ENCODE data around the gene NMS.
"Not testable (repeated sequence)": the region's sequence is repeated elsewhere in the genome, so short reads cannot be mapped to it uniquely, and the experiment has no call there.

Gene NMS
- 0 reads per million in 4 donors for total RNA-seq

DNA sequence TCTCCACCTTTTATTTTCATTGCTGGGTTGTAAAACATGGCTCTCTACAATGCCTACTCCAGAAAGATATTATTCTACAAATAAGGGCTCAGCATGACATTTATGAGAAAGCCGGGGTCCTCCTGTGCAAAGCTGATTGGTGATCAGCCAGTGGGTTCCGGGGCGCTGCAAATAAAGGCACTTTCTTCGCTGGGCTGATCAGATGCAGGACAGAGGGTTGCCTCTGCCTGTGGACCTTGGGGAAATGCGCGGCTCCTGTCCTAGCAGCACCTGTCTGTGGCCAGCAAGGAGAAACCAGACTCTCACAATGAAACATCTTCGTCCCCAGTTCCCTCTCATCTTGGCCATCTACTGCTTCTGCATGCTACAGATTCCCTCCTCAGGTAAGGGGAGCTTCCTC, at the start of gene NMS:
TSS of gene NMS (plus strand) at position 301 of the 400 bp plus-strand sequence. CDS start at position 308, 7 bp downstream.
- no peak for DNase-seq

DNA sequence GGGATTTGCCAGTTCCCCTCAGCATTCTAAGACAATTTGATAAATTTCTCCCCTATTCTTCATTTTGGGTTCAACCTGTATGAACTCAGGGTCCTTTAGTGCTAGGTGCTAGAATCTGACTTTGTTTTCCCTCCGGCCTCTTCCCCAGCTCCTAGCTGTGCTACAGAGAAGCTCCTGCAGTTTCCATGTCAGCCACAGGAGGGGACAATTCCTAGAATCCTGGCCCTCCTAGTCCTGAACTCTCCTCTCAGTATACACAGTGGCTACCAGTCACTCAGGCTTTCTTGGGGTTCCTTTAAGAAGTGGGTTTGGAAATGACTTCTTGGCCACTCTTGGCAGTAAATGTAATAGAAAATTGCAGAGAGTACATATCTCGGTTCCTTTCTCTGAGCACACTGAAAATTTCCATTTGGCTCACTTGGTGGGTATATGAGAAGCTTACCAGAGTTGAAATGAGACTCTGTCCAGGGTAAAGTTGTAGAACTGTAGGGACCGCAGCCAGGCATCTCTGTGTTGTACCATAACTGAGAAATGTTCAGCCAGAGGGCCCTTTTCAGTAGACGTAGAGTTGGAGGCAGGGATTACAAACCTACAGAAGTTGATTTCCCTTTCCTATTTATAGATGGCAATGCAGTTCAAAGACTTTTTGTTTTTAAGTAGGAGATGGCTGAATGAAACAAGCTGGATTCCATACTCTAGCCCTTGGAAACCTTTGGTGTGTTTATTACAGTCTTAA, 47.8 kb upstream of the NMS start:
- no peak for DNase-seq

- no peak for DNase-seq
Observed at GRCh38 chr2:100423631-100424030, 46.7 kb upstream of the NMS start.

DNA sequence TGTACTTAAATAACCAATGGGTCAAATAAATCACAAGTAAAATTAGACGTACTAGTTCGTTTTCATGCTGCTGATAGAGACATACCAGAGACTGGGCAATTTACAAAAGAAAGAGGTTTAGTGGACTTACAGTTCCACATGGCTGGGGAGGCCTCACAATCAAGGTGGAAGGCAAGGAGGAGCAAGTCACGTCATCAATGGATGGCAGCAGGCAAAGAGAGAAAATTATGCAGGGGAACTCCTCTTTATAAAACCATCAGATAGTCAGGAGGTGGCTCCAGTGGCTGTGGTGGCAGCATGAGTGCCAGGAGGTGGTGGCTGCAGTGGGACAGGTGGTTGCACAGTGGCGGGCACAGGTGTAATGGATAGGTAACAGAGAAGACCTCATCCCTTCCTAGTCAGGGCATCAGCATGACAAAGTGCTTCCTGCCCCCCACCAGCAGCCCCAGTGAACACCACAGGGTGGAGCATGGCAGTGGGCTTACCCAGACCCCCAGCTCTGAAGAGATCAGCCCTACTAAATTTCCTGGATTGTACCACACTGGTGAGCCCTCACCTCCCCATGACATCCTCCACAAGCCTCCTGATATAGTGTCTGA, 45.9 kb upstream of the NMS start:
- DNase-seq = no peak

GRCh38 chr2:100425107-100425506, 45.2 kb upstream of the NMS start:
- DNase-seq = no peak

DNA sequence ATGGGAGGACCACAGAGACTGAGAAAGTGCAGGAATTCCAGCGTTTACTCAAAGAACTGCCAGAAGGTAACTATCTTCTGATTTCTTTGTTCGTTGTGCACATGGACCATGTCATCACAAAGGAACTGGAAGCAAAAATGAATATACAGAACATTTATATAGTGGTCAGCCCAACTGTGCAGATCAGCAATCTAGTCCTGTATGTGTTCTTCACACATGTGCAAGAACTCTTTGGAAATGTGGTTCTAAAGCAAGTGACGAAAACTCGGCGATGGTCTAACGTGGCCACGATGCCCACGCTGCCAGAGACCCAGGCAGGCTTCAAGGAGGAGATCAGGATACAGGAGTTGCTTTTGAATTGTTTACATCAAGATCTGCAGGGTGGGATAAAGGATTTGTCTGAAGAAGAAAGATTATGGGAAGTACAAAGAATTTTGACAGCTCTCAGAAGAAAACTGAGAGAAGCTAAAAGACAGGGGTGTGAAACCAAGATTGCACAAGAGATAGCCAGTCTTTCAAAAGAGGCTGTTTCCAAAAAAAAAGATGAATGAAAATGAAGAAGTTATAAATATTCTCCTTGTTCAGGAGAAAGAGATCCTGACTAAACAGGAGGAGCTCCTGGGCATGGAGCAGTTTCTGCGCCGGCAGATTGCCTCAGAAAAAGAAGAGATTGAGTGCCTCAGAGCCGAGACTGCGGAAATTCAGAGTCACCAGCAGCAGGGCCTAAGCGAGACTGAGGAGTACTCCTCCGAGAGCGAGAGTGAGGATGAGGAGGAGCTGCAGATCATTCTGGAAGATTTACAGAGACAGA, 44.5 kb upstream of the NMS start:
- no peak for DNase-seq

GRCh38 chr2:100426384-100426720, 43.9 kb upstream of the NMS start:
- no peak for DNase-seq

DNA sequence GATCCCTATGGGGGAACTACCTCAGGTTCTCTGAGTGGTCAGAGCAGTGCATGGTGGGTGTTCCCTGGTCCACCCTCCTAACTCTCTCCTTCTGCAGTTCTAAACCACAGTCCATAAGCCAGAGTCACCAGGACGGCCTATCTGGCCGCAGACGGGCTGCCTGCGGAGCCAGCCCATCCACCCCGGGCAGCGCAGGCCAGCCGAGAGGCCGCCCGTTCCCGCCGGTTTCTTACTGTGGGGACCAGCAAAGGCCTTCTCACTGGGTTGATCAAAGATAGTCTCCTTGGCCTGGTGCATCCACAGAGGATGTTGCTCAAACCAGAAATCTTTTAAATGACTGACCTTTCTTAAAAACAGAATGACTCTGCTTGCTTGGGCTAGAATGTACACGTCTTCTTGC, 43.2 kb upstream of the NMS start:
- DNase-seq = no peak

GRCh38 chr2:100427627-100428258, 42.5 kb upstream of the NMS start:
- DNase-seq = peak in 4 of 5 donors; percentile 21 to 53 (median 33)

DNA sequence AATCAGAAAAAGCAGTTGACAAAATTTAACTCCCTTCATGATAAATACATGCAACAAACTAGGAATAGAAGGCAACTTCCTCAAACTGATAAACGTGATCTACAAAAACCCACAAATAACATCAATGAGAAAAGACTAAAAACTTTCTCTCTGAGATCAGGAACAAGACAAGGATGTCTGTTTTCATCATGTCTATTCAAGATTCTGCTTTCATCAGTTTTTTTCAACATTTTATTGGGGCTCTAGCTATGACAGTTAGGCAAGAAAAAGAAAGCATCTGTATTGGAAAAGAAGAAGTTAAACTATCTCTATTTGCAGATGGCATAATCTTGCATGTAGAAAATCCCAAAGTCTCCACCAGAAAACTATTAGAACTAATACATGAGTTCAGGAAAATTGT, 40.6 kb upstream of the NMS start:
- DNase-seq = no peak

DNA sequence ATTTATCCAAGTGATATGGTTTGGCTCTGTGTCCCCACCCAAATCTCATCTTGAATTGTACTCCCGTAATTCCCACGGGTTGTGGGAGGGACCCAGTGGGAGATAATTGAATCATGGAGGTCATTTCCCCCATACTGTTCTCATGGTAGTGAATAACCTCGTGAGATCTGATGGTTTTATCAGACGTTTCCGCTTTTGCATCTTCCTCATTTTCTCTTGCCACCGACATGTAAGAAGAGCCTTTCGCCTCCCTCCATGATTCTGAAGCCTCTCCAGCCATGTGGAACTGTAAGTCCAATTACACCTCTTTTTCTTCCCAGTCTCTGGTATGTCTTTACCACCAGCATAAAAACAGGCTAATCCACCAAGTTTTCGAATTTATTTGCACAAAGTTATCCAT, 32.5 kb upstream of the NMS start:
- DNase-seq = no peak

GRCh38 chr2:100446696-100447095, 23.6 kb upstream of the NMS start:
- DNase-seq = no peak

DNA sequence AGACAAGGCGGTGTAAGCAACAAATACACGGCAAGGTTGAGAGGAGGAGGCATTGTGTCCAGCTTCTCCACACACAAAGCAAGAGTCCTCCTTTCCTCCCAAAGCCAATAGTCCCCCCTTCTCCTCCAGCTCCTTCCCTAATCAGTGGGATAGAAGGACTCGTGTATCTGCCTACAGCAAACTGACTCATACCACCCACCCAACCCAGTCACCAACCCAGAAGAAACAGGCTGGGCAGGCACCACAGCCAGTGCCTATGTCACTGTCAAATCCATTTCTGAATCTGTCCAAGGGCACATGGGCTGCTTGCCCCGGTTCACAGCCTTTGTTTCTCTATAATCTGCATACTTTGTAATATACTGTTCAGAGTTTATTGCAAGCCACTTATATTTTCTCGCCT, 19.2 kb upstream of the NMS start:
- DNase-seq = no peak

DNA sequence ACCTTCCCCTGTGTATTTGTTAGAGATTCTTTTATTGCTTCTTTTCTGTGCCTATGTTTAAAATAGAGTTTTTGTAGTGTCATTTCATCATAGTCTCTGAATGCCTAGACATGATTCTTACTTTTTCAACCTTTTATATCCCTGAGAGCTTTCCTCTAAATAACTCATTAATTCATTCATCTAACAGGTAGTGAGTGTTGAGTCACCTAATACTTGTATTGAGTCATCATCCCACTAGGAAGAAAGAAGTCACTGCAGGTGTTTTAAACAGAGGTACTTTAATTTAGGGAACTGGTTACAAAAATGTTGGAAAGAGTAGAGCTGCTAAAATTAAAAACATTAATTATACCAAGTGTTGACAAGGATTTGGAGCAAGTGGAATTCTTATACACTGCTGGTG, 18.5 kb upstream of the NMS start:
- no peak for DNase-seq

- no peak for DNase-seq
Observed at GRCh38 chr2:100453853-100454252, 16.4 kb upstream of the NMS start.

DNA sequence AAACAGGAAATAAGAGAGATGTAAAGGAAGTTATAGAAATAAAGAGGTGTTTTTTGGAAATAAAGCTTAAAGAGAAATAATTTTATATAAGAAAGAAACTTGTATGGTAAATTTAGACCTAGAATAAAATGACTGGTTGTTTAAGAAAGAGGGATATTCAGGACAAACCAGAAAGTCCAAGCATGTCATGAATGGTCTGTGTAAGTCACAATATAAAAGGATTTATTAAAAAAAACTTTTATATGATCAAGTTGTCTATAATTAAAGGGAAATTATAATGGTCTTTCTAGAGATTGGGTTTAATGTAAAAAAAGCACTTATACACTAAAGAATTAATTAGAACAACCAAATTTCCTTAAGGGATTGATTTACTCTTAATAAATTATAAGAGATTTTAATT, 13.9 kb upstream of the NMS start:
- DNase-seq = not testable (repeated sequence)

- DNase-seq = no peak
Observed at GRCh38 chr2:100460904-100461530, 9.3 kb upstream of the NMS start.

DNA sequence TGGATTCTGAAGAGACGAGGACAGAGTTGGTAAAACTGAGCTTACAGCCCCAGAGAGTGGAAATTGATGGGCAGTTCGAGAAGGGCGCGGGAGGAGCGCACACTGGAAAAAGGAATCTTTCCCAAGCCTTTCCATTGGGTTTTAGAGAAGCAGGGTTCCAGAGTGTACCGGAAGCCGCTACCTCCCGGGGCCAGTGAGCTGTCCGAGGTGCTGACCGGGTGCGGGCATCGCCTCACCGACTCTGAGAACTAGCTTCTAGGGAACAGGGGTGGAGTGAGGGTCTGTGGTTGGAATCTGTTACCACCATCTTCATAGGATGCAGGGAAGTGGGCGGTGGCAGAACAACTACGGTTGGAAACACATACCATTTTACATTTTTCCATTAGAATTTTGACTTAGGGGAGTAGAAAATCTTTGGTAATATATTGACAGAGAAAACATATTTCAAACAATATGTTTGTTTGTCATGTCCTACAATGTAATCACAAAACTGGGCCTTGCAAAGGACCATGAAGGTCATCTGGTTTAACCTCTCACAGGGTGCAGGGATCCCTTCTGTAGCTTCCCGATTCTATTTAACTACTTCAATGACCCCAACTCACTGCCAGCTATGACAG, 724 bp downstream of the NMS start:
- peak in 1 of 5 donors; percentile 1 for DNase-seq

DNA sequence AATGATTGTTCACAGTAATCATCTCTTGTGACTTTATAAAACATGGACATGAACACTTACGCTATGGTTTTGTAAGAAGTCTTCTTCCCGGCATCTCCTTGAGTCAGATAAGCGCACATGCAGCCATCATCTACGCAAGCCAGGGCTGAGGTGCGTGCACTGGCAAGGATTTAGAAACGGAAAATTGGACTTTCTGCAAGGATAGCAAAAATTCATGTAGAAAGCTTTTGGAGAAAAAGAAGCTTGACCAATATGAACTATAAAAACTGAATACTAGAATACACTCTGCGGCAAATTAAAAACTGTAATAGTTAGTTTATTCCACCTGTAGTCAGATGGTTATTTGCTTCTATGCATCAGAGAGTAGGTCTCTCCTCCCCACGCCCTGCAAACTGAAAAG, 6.3 kb downstream of the NMS start:
- DNase-seq = no peak

GRCh38 chr2:100482741-100483140, 12.5 kb downstream of the NMS start:
- no peak for DNase-seq

DNA sequence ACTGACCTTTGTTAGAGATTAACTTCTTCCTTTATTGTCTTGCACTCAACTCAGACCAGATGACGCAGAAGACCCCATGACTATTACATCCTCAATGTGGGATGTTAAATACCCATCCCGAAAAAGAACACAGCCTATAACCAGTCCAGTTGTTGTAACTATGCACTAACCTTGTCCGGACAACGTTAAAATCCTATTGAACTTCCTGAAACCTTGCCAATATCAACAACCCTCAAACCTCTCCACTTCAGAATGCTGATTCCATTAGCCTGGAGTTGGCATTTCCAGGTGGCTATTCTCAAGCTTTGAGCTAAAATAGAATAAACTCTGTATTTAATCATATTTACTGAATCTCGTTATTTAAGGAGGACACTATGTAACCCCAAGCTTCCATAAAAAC, 13.6 kb downstream of the NMS start:
- DNase-seq = no peak

GRCh38 chr2:100484390-100484789, 14.1 kb downstream of the NMS start:
- no peak for DNase-seq

- DNase-seq = no peak
Observed at GRCh38 chr2:100485396-100485795, 15.1 kb downstream of the NMS start.

Measured in T-helper 1 cell (primary cell).